Muscle layer of duodenum (tissue), 2 donors: ENCODE data around the gene PBX3.

Experiments
- H3K27ac ChIP-seq: one replicate; pipeline ENCODE4 v1.7.0; 2013; ENCODE audit warnings: mild to moderate bottlenecking, low read length
- H3K27me3 ChIP-seq: one replicate; pipeline ENCODE4 v1.7.0; 2013; ENCODE audit warnings: low read depth, mild to moderate bottlenecking, control low read depth, low read length
- H3K36me3 ChIP-seq, 2 donors: one replicate each; pipeline ENCODE4 v1.7.0; 2013; ENCODE audit warnings: low read length in 2 of 2, control low read depth in 1 of 2, mild to moderate bottlenecking in 1 of 2; ENCODE audit not compliant: insufficient read depth in 2 of 2, control insufficient read depth in 1 of 2
- H3K4me1 ChIP-seq, 2 donors: one replicate each; pipeline ENCODE4 v1.7.0; 2013; ENCODE audit warnings: low read length in 2 of 2, mild to moderate bottlenecking in 2 of 2, control low read depth in 1 of 2, moderate library complexity in 1 of 2; ENCODE audit not compliant: insufficient read depth in 2 of 2, control insufficient read depth in 1 of 2
- H3K4me3 ChIP-seq, 2 donors: one replicate each; pipeline ENCODE4 v1.7.0; 2013; ENCODE audit warnings: low read length in 2 of 2, low read depth in 1 of 2, mild to moderate bottlenecking in 1 of 2
- H3K9me3 ChIP-seq, 2 donors: one replicate each; pipeline ENCODE4 v1.7.0; 2013; ENCODE audit warnings: low read length in 2 of 2, control low read depth in 1 of 2, mild to moderate bottlenecking in 1 of 2; ENCODE audit not compliant: control insufficient read depth in 1 of 2
- donor health status: healthy.

Gene PBX3

DNA sequence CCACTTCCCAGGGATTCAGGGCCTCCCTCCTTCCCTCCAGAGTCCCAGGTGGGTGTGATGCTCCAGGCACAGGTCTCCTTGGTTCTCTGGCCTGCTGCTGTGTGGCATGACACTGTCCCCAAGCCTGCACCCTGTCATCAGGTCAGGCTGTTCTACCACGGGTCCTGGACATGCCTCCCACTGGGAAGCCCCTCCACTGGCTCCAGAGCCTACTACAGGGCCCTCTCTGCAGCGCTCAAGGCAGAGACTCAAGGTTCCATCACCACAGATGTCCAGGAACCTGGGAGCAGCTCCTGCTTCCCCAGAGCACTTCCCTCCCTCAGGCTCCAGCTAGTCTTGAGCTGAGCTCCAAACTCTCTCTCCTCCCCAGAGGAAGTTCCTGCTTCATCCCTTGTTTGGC is 237.3 kb downstream of the PBX3 start:
- peaks cover 4 to 5% of the 10 kb centered on the region in 2 donors for H3K9me3 ChIP-seq
- H3K4me3 ChIP-seq, result no peak overlapping the region
- no peak overlapping the region for H3K27ac ChIP-seq
- no peaks in the 10 kb centered on the region for H3K4me1 ChIP-seq
- H3K27me3 ChIP-seq, result no peaks in the 10 kb centered on the region
- H3K36me3 ChIP-seq, result no peaks in the 10 kb centered on the region

DNA sequence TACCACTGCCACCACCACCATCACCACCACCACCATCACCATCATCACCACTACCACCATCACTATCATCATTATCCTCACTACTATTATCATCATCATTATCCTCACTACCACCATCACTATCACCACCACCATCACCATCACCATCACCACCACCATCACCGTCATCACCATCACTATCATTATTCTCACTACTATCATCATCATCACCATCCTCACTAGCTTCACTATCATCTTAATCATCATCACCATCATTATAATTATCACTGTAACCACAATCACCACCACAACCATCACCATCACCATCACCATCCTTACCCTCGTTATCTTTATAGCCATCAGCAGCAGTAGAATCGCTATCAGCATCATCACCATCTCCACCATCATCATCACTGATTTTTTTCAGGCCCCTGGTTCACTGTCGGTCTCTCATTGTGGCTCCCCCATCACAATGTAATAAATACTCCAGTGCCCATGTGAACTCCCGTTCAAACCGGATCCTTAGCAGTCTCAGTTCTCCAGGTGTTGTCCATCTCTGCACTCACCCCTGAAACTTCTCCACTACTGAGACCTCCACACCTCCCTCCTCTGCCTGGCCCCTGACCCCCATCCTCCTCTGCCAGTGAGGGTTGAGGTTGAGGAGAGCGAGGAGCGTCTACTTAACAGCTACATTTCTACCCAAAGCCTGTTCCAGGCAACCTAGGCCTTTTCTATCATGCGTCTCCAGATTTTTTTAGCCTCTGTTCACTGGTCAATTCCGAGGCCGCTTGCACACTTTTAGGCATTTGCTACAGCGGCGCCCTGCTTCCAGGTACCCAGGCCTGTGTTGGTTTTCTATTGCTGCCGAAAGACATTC is 238.2 kb downstream of the PBX3 start:
- Histone ChIP-seq H3K4me3 (no peak overlapping the region), H3K4me1 (no peaks in the 10 kb centered on the region), H3K36me3 (no peaks in the 10 kb centered on the region), H3K27ac (no peak overlapping the region), H3K27me3 (no peaks in the 10 kb centered on the region), H3K9me3 (no peaks in the 10 kb centered on the region)

DNA sequence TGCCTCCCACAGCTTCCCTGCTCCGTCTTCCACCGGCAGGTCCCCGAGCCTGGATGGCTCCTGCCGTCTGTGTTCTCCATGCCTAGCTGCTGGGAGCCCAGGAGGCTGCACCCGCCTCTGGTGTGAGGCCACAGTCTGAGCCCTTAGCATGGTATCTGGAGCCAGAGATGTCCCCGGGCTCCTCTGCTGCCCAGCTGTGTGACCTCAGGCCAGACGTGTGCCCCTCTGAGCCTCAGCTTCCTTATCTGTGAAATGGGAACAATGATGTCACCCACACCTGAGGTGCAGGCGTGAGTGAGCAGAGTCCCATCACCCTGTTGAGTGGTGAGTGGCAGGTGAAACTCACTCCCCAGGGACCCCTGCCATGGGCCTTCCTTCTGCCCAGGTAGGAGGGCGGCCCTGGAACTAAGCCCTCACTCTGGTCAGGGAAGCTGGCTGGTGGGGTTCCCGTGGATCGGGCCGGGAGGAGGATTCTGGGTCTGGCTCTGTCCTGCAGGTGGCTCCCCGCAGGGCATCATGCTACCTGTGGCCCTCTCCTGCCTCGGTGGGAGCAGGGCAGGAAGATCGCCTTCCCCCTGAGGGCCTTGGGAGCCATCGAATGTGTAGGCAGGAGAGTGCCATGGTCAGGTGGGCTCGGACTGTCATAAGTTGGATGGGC is 239.0 kb downstream of the PBX3 start:
- no peak overlapping the region for H3K27ac ChIP-seq

DNA sequence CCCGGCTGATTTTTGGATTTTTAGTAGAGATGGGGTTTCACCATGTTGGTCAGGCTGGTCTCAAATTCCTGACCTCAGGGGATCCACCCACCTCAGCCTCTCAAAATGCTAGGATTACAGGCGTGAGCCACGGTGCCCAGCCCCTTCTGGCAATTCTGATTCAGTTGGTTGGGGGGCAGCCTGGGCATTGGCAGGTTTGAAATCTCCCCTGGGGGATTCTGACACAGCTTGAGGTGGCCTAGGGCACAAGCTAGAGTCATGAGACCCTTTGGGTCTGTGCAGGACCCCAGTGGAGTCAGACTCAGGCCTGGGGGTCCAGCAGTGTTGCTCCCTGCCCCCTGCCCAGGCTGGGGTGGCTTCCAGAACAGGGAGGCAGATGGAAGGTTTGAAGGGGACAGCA is 239.8 kb downstream of the PBX3 start:
- no peak overlapping the region for H3K4me3 ChIP-seq
- no peaks in the 10 kb centered on the region for H3K9me3 ChIP-seq
- no peaks in the 10 kb centered on the region for H3K4me1 ChIP-seq
- no peaks in the 10 kb centered on the region for H3K36me3 ChIP-seq
- H3K27ac ChIP-seq, result no peak overlapping the region
- no peaks in the 10 kb centered on the region for H3K27me3 ChIP-seq

More for the DNA sequence above, 239.0 kb downstream of the PBX3 start:
- Histone ChIP-seq H3K9me3 (no peaks in the 10 kb centered on the region), H3K27me3 (no peaks in the 10 kb centered on the region), H3K4me1 (no peaks in the 10 kb centered on the region), H3K36me3 (no peaks in the 10 kb centered on the region), H3K4me3 (no peak overlapping the region)

DNA sequence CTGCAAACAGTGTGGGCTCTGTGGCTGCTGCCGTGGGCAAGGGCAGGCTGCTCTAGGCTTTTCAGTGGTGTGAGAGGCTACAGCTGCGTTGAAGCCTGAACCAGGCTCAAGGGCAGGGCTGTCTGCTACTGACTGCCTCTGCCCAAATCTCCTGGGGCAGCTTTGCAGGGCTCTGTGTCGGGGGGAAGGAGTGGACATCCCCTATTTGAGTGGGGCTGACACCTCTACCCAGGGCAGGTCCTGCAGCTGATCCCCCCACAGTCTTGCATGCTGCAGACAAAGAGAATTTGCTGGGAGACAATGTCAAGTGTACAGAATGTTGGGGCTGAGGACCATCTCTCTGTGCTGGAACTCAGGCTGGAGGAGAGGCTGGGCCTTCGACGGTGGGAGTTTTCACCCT is 240.2 kb downstream of the PBX3 start:
- H3K27me3 ChIP-seq, result no peaks in the 10 kb centered on the region
- H3K4me1 ChIP-seq, result no peaks in the 10 kb centered on the region
- no peaks in the 10 kb centered on the region for H3K36me3 ChIP-seq
- H3K27ac ChIP-seq, result no peak overlapping the region
- no peak overlapping the region for H3K4me3 ChIP-seq
- H3K9me3 ChIP-seq, result no peaks in the 10 kb centered on the region

DNA sequence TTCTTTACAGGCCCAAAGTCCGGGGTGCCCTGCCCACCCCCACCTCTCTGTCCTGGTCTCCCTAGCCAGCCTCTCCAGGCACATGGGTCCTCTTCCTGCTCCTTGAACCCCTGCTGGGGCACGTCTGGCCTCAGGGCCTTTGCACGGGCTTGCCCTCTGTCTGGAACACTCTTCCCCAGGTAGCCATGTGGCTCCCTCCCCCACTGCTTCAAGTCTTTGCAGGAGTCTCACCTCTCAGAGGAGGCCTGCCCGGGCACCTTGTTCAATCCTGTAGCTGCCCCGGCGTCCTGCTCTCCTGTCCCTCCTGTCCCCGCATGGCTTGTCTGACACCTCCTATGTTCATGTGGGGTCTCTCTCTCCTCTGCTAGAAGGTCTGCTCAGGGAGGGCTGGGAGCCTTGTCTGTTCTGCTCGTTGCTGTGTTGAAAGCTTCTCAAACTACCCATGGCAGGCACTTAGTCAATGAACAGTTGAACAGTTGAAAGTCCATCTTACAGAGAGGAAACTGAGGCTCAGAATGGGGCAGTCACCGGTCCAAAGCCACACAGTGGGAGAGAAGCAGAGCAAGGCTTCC is 241.4 kb downstream of the PBX3 start:
- Histone ChIP-seq H3K4me1 (no peaks in the 10 kb centered on the region), H3K9me3 (no peaks in the 10 kb centered on the region), H3K27ac (no peak overlapping the region), H3K36me3 (no peaks in the 10 kb centered on the region), H3K27me3 (no peaks in the 10 kb centered on the region), H3K4me3 (no peak overlapping the region)

DNA sequence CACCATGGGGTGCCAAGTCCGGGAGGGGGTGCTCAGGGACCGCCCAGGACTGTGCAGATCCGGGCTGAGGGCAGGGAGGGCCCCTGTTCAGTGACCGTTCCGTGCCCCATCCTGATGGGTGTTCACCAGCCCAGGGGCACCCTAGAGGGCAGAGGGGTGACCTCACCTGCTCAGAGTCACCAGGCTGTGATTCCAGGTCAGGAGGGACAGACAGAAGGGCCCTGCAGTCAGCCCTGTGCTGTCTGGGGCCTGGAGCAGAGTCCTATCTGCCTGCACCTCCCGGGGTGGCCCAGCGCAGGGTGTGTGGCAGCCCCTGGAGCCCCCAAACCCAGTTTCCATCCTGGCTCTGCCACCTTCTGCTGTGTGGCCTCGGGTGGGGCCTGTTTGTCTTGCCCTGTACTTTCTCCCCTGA is 241.9 kb downstream of the PBX3 start:
- H3K9me3 ChIP-seq, result no peaks in the 10 kb centered on the region
- H3K4me3 ChIP-seq, result no peak overlapping the region
- no peaks in the 10 kb centered on the region for H3K27me3 ChIP-seq
- no peaks in the 10 kb centered on the region for H3K4me1 ChIP-seq
- H3K36me3 ChIP-seq, result no peaks in the 10 kb centered on the region
- H3K27ac ChIP-seq, result no peak overlapping the region

DNA sequence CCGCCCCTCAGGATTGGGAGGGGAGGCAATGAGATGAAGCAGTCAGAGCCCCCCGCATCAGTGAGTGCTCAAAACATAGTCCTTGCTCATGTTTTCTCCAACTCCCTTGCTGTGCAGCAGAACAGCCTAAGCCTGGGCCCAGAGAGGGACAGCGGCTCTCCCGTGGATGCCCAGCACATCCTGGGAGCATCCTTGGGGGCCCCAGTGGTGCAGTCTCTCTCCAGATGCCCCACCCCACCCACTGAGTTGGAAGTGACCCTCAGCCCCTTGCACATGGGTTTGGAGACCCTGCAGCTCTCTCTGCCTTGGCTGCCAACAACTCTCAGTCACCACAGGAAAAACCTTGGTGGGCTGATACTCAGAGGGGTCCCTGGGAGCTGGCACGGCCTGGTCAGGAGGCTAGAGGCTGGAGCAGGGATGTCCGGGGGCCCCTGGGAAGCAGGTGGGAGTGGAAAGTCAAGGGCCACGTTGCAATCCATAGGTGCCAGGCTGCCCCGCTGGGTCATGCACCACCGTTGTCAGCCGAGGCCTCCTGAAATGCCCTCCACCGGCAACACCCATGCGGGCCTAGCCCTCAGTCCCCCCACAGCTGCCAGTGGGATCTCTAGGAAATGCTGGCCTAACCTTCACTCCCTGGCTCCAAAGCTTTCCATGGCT is 242.5 kb downstream of the PBX3 start:
- H3K4me1 ChIP-seq, result no peaks in the 10 kb centered on the region
- no peaks in the 10 kb centered on the region for H3K9me3 ChIP-seq
- H3K27me3 ChIP-seq, result no peaks in the 10 kb centered on the region
- H3K36me3 ChIP-seq, result no peaks in the 10 kb centered on the region
- H3K27ac ChIP-seq, result no peak overlapping the region
- no peak overlapping the region for H3K4me3 ChIP-seq

DNA sequence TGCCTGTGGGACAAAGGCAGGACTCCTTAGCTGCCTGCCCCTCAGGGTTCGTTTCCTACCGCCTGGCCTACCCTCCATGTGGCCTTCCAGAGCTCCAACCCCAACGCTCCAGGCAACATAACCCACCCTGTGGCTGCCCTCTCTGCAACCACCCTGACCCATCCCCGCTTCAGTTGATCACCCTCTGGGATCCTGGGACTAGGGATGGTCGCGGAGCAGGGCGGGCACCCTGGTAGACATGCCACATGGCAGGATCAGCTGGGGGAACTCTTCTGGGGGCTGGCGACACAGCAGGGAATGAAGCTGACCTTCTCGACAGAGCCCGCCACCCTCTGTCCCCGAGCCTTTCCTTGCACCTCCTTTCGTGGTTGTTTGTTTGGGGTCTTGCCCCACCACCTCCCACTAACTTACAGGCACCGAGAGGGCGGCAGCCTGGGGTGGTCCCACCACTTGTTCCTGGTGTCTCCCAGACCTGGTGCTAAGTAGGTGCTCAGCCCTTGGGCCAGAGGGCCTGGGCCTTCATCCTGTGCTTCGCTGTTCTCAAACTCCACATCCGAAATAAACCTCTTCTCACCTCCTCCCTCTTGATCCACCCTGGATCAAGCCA is 243.1 kb downstream of the PBX3 start:
- Histone ChIP-seq H3K27me3 (no peaks in the 10 kb centered on the region), H3K27ac (no peak overlapping the region), H3K4me1 (no peaks in the 10 kb centered on the region)

DNA sequence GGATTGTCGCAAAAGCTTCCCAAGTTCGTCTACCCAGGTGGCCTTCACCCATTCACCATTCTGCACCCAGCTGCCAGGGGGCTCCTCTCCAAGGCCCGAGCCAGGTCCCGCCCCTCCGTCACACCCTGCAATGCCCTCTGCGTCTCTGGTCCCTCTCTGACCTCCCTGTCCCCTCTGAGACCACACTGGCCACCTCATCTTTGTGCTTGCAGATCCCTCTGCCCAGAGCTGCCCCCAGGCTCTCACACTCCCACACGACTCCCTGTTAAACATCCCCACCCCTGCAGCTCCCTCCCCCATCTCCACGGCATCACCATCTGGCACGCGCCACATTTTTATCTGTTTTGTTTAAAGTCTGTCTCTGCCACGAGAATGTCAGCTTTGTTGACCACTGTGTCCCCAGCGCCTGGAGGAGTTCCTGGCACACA is 243.6 kb downstream of the PBX3 start:
- no peak overlapping the region for H3K27ac ChIP-seq
- H3K27me3 ChIP-seq, result no peaks in the 10 kb centered on the region
- no peaks in the 10 kb centered on the region for H3K36me3 ChIP-seq
- H3K4me3 ChIP-seq, result no peak overlapping the region
- no peaks in the 10 kb centered on the region for H3K9me3 ChIP-seq
- H3K4me1 ChIP-seq, result no peaks in the 10 kb centered on the region

More for the DNA sequence above, 243.1 kb downstream of the PBX3 start:
- Histone ChIP-seq H3K9me3 (no peaks in the 10 kb centered on the region), H3K4me3 (no peak overlapping the region), H3K36me3 (no peaks in the 10 kb centered on the region)
